ENCODE results near the gene CCDC116.

- no peak for TF ChIP-seq POLR2A (IDR thresholded peaks at IDR 0.05; ENCODE audit: extremely low read depth, insufficient read length)
- TF ChIP-seq CTCF (IDR thresholded peaks at IDR 0.05; ENCODE audit: low read depth, low read length), result no peak
- TF ChIP-seq, protein P1, sequence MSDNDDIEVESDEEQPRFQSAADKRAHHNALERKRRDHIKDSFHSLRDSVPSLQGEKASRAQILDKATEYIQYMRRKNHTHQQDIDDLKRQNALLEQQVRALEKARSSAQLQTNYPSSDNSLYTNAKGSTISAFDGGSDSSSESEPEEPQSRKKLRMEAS (IDR thresholded peaks at IDR 0.05; ENCODE audit: low read depth, low read length), result no peak
Measured at GRCh38 chr22:21652547-21653545, 20.3 kb downstream of the CCDC116 start.

Measured in NB4 (cell line).